Subcutaneous adipose tissue (tissue), 4 donors: Measurements from ENCODE around the gene TELO2. TPM values are rescaled to one million over a fixed set of nuclear protein-coding genes. Genes with fewer than 3 reads are reported as not detected.

ENCODE experiments used
- CTCF ChIP-seq: fragments of 450-650 bp; IDR thresholded peaks from one replicate; pipeline ENCODE4 v1.5.1; 2016; ENCODE audit warnings: low read depth, mild to moderate bottlenecking, control low read depth, antibody characterized with exemption, moderate library complexity
- total RNA-seq, 4 donors: library from RNA; depleted of rRNA; stranded (reverse); fragments of >200 nt; gene quantifications; one replicate each; pipeline ENCODE4 v1.1.0, GENCODE V29; 2016

TELO2 gene
- total RNA-seq, 4 donors from 2014 or later, result 7.5 to 42.4 (median 10.2) TPM

DNA sequence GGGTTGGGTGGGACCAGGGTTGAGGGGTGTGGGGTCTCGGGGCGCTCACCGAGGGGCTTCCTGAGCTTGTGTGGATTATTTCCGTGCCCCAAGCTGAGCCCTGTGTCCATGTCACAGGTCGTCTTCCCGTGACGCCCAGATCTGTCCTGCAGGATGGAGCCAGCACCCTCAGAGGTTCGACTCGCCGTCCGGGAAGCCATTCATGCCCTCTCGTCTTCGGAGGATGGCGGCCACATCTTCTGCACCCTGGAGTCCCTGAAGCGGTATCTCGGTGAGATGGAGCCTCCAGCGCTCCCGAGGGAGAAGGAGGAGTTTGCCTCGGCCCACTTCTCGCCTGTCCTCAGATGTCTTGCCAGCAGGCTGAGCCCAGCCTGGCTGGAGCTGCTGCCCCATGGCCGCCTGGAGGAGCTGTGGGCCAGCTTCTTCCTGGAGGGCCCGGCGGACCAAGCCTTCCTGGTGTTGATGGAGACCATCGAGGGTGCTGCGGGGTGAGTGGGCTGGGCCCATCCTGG is 1.0 kb downstream of the TELO2 start:
- TF ChIP-seq CTCF, result no peak

DNA sequence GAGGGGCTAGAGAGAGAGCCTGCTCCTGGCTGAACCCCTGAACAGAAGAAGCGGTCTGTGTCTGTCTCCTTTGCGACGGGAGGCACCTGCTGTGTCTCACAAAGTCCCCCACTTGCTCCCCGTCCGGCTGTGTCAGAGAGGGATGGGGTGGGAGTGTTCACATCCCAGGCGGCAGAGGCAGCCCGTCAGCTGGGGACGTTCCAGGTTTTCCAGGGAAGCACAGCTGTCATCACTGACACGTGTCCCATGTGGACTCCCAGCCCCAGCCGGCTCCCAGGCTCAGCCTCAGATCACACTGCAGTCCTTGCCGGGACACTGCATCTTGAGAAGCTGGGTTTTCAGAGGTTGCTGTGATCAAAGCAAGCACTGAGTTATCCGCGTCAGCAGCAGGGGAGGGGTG is 1.6 kb downstream of the TELO2 start:
- no peak for TF ChIP-seq CTCF

- TF ChIP-seq CTCF, result no peak
Measured at GRCh38 chr16:1495211-1495888, 2.2 kb downstream of the TELO2 start.

GRCh38 chr16:1495889-1496262 is 2.7 kb downstream of the TELO2 start:
- no peak for TF ChIP-seq CTCF

DNA sequence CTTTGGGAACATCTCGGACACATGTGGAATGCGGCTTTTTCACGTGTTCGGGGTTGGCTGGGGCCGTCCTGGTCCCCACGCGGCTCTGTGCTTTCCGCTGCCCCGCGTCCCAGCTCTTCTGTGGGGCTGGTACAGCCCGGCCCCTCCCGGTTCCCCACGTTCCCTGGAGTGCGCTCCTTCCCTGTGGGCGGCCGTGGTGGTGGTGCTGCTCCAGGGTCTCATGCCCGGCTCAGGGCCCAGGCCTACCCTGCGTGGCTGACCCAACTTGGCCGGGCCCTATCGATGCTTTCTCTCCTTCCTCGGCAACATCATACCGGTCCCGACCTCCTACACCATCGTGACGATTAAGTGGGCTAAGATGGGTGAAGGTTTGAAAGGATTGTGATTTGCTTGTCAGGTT is 3.3 kb downstream of the TELO2 start:
- TF ChIP-seq CTCF, result no peak

DNA sequence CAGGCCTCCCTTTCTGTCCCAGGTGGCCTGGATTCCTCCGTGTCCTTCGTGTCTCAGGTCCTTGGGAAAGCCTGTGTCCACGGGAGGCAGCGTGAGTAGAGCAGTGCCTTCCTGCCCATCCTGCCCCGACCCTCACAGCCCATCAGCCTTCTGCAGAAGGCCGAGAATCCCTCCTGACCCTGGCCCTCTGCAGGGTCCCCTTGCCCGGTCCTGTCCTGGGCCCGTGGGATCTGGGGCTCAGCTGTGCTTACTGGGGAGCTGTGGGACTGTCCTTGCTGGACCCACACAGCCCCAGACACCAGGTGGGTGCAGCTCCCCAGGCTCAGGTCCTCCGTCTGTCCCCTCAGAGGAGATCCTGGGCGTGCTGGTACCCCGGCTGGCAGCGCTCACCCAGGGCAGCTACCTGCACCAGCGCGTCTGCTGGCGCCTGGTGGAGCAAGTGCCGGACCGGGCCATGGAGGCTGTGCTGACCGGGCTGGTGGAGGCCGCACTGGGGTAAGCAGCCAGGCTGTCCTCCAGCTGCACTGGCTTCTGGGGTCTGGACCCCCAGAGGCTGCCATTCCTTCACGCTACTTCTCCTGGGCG is 3.9 kb downstream of the TELO2 start:
- no peak for TF ChIP-seq CTCF

GRCh38 chr16:1498899-1499676 is 5.9 kb downstream of the TELO2 start:
- no peak for TF ChIP-seq CTCF
